HG02588 (cell line): ENCODE results near the gene VDAC2.

ENCODE experiments used
- ATAC-seq: cut with Tn5 transposase; IDR thresholded peaks from one replicate; pipeline ENCODE4 v1.9.1; 2021; ENCODE audit warnings: mild to moderate bottlenecking, moderate library complexity; ENCODE audit not compliant: unreplicated experiment

VDAC2 gene

GRCh38 chr10:75247797-75248196 is 37.2 kb downstream of the VDAC2 start:
- ATAC-seq, result no peak

DNA sequence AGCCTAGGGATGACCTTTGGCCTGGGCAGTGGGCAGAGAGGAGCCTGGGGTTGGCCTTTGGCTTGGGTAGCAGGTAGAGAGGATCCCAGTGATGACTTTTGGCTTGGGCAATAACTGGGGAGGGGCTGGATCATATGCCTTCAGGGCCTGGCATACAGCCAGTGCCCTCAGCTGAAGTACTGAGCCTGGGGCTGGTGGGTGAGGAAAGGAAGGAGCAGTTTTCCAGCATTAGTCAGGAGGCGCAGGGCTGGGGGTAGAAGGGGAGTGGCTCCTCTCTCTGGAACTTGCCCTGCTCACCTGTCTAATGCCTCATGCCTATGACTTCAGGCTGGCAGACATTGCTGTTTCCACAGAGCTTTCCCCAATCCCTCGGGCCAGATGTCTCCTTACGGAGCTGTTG is 40.3 kb downstream of the VDAC2 start:
- ATAC-seq, result no peak

DNA sequence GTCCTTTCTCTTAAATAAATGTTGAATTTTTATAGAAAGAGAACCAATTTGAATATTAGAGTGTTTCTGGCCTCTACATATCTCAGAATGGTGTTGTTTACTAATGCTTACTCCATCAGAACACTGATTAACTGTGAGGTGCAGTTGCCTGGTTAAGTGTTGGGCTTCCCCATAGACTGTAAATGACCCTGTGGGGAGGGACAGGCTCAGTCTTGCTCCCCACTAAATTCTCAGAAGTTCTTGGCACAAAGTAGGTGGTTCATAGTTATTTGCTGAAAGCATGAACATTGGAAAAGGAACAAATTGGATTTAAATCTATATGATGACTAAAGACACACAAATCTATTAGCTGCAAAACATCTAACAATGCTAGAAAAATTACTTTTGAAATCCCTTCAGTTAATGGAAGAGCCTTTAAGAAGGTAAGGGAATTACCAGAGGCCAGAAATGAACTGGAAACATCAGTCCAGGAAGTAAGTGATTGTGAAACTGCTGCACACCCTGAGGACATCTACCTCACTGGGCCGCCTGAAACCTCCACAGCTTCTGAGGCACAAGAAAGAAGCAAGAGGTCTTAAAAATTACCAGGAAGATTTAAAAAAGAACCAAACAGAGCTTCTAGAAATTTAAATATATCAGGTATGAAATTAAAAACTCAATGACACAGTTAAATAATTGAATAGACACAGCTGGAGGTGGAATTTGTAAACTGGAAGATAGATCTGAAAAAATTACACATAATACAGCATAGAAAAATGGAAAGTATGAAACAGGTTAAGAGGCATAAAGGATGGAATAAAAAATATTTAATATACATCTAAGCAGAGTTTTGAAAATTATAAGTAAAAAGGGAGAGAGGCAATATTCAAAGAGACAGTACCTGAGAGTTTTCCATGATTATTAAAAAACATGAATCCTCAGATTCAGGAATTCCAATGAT is 43.0 kb downstream of the VDAC2 start:
- no peak for ATAC-seq

DNA sequence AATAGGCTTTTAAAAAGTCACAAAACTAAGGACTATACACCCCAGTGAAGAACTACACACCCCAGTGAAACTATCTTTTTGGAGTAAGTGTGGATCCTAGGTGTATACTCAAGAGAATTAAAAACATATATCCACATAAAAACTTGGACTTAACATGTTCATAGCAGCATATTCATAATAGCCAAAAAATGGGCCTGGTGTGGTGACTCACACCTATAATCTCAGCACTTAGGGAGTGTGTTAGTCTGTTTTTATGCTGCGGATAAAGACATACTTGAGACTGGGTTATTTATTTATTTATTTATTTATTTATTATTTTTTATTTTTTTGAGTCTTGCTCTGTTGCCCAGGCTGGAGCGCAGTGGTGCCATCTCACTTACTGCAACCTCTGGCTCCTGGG is 44.1 kb downstream of the VDAC2 start:
- no peak for ATAC-seq

GRCh38 chr10:75260990-75261389 is 50.4 kb downstream of the VDAC2 start:
- no peak for ATAC-seq

GRCh38 chr10:75261813-75262705 is 51.5 kb downstream of the VDAC2 start:
- ATAC-seq, result no peak

GRCh38 chr10:75263806-75264205 is 53.2 kb downstream of the VDAC2 start:
- no peak for ATAC-seq

DNA sequence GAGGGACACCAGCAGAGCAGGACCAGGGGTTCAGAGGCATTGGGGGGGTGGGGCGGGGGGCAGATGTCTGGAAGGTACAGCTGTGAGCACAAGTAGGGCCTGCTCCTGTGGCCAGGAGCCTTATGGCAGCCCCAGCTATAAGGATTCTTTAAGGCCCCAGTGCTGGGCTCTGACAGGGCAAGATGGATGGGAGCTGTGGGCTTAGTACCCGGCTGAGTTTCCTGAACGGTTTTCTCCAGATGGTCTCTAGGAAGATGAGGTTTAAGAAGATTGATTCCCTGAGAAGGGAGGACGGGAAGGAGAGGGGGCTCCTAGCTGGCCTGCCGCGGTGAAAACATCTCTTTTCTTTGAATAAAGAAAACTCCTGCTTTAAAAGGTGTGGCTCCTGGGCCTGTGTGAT is 55.3 kb downstream of the VDAC2 start:
- no peak for ATAC-seq

DNA sequence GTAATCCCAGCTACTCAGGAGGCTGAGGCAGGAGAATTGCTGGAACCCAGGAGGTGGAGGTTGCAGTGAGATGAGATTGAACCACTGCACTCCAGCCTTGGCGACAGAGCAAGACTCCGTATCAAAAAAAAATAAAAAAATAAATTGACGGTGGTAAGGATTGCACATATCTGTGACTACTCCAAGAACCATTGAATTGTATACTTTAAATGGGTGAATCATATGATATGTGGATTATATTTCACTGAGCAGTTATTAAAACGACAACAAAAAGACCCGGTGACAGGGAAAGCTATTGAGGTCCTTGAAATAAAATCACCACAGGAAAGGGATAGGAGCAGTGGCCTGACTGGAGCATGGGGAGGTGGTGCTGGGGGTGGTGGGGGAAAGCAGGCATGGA is 56.3 kb downstream of the VDAC2 start:
- no peak for ATAC-seq

DNA sequence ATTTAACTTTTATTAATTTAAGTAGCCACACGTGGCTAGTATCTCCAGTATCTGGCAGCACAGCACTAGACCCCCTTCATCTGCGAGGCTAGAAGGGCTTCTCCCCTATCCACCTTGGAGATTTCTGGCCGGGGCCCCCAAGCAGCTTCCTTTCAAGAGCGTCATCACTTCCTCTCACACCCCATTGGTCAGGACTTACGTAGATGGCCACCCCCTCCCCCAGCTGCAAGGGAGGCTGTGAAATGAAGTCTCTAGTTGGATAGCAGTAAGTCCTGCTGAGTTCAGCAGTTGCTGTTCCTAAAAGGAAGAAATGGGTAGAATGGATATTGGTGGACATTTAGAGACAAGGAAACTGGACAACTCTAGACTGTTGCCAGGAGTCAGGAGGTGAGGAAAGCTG is 59.0 kb downstream of the VDAC2 start:
- no peak for ATAC-seq

DNA sequence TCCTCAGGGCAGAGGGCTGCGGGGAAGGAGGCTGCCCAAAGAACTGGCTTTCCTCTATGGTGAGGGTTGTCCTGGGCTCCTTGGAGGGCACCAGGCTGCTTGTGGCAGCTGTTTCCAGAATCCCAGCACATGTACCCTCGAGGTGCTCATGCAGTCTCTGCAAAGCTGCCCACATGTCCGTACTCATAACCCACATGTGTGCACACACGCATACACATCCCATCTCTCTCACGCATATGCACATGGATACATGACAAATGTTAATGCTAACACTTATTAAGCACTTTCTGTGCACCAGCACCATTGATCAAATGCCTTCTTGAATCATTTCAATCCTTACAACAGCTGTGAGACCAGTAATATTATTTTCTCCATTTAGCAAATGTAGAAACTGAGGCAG is 61.5 kb downstream of the VDAC2 start:
- no peak for ATAC-seq

GRCh38 chr10:75272896-75273295 is 62.3 kb downstream of the VDAC2 start:
- ATAC-seq, result no peak

DNA sequence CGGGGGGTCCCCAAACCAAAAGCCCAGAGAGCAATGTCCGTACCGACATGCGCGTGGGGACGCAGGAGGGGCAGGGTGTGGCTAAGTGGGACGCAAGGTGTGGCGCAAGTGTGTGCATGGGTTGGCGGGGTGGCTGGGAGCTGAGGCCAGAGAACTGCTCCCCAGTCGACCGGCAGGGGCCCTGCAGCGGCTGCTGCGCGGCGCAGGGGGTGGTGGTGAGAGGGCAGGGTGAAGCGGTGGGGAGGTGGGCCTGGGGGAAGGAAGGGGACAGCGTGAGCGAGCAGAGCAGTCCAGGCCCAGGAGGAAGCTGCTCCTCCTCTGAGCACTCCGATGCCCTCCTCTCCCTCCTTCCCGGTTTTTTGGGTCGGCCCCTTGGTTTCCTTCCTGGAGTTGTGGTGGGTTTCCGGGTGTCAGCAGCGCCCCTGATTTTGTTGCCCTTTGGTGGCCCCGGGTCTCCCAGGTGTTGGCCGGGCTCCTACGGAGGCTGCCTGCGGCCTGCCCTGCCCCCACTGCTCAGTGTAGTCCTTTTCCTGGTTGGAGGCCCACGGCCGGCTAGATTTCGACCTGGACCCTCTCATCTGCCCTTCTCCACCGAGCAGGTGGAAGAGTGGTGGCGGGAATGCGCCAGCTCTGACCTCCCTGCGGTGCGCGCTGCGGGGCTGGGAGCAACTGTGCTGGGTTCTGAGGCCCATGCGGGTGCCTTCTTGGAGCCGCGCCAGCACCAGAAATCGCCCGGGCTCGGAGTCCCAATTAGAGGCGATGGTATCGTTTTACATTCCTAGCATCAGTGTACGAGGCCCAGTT is 65.7 kb downstream of the VDAC2 start:
- ATAC-seq, result no peak

- no peak for ATAC-seq
Observed at GRCh38 chr10:75280236-75280635, 69.6 kb downstream of the VDAC2 start.
